VCaP (cell line): ENCODE data around the gene LPCAT2.

Experiments used
- H3K27ac ChIP-seq: fragments of 450-650 bp; 2 replicates; pipeline ENCODE4 v1.5.1; 2017
- TF ChIP-seq, protein P1 (sequence below): fragments of 450-650 bp; conservative IDR thresholded peaks from 2 replicates; pipeline ENCODE4 v1.5.1; 2017; ENCODE audit warnings: mild to moderate bottlenecking, moderate library complexity

The LPCAT2 gene

DNA sequence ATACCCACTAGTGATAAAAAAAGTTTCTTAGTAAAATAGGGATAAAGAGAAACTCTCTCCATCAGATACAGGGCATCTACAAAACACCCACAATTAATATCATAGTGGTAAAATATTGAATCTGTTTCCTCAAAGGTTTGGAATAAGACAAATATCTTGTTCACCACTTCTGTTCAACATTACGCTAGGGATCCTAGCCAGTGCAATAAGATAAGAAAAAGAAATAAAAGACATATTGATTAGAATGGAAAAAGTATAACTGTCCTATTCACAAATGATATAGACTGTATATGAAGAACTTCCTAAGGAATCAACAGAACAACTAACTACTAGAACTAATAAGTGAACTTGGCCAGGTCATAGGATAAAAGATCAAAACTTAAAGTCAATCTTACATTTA, 12.9 kb downstream of the LPCAT2 start:
- TF ChIP-seq, protein P1, sequence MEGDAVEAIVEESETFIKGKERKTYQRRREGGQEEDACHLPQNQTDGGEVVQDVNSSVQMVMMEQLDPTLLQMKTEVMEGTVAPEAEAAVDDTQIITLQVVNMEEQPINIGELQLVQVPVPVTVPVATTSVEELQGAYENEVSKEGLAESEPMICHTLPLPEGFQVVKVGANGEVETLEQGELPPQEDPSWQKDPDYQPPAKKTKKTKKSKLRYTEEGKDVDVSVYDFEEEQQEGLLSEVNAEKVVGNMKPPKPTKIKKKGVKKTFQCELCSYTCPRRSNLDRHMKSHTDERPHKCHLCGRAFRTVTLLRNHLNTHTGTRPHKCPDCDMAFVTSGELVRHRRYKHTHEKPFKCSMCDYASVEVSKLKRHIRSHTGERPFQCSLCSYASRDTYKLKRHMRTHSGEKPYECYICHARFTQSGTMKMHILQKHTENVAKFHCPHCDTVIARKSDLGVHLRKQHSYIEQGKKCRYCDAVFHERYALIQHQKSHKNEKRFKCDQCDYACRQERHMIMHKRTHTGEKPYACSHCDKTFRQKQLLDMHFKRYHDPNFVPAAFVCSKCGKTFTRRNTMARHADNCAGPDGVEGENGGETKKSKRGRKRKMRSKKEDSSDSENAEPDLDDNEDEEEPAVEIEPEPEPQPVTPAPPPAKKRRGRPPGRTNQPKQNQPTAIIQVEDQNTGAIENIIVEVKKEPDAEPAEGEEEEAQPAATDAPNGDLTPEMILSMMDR, result no peak
- no peak overlapping the region for H3K27ac ChIP-seq

DNA sequence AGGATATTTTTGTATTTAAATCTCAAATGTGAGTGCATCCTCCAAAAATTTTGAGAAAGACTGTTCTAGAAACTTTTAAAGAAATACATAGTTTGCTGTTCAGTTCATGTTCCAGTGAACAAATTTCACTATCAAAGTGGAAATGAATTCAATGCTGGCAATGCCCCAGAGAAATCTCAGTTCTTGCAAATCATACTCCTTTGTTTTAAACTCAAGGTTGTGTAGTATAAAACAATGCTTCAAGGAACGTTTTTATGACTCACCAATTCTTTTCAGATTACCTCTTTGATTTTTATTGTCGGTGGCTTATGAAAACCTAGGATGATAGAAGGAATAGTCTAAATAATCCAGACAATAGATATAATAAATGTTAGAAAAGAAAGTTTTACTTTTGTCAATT, 17.6 kb downstream of the LPCAT2 start:
- TF ChIP-seq, protein P1, result no peak
- no peak overlapping the region for H3K27ac ChIP-seq

DNA sequence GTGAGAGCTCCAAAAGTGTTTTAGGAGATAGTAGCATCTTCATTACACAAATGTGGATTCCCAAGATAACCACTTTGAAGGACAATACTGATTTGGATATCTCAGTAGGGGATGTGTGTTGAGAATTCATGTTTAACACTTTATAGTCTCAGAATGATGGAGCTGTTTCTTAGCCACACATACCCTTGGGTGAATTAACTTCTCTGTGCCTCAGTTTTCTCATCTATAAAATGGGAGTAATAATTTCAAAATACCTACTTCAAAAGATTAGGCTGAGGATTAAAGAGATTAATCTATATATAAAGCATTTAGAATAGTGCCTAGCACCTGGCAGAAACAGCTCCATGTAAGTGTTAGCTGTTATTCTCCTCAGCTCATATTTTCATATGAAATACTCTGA, 19.0 kb downstream of the LPCAT2 start:
- TF ChIP-seq, protein P1, result no peak
- no peak overlapping the region for H3K27ac ChIP-seq

DNA sequence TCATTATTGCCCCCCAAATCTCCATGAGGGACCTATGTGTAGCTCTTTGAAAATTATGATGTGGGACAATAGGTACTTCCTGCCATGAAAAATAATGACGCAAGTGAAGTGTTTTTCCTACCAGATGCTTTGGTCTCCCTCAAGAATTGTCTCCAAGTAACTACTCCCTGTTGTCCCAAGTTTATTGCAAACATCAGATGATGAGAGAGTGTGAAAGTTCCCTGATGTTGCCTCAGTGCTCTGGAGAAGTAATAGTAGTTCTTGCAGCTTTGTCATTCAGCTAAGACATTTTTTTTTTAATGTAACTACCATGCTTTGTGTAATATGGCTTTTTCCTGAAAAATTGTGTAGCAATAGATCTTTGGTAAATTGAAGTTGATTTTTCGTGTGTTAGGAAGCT, 20.1 kb downstream of the LPCAT2 start:
- no peak overlapping the region for H3K27ac ChIP-seq
- TF ChIP-seq, protein P1, result no peak

DNA sequence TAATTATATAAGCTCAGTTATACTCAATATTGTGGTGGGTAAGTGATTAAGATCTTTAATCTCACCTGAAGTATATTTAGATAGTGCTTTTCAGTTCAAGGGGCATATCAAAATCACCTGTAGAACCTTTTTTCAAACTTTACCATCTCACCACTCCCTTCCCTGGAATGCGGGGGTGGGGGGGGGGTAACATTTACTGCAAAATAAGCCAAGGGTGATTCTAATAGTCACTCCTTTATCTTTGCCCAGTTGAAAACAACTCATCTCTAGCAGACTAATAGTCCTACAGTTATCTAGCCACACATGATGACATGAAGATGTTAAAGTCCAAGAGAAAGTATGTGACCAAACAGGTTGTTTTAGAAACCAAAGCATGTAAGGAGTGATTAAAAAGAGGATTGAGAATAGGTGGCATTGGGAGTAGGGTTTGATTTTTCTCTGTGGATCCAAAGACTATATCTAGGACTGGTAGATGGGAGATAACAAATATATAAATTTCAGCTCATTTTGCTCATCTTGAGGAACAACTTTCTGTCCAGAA, 21.5 kb downstream of the LPCAT2 start:
- H3K27ac ChIP-seq, result no peak overlapping the region
- TF ChIP-seq, protein P1, result no peak

DNA sequence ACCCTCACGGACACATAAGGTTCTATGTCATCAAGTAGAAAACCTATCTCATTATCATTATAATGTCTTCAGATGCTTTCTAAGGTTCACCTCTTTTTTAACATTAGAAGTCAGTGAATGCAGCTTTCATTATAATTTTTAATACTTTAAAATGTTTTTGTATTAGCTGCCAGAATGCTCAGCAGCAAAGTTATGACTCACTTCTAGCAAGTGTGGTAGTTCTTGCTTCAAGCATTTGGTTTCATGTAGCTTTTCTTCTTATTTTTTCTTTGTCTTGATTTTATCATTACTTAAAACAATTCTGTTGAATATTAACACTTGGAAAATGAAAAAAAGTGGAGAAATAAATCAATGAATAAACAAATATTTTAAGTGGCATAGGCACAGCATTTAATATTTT, 23.4 kb downstream of the LPCAT2 start:
- TF ChIP-seq, protein P1, result no peak
- no peak overlapping the region for H3K27ac ChIP-seq

DNA sequence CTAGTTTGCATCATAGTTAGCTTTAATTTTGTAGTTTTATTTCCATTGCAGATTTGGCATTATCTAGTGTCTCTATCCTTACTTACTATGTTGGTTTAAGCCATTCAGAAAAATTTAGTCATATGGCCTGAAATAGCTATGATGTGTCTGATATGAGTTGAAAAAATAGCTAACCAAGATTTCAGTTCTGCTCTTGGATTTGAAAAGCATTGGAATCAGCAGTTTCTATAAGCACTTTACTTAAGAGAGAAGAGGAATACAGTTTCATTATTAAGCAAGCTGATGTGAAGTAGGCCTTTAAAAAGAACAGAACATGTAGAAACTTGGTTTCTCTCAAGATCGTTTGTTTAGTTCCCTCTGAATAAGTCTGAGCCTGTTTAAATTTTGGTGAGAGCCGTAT, 25.9 kb downstream of the LPCAT2 start:
- H3K27ac ChIP-seq, result no peak overlapping the region
- TF ChIP-seq, protein P1, result no peak
